Hippocampal formation (tissue), 2 donors: ENCODE data around the gene TMLHE.
"Not testable (repeated sequence)": the region's sequence is repeated elsewhere in the genome, so short reads cannot be mapped to it uniquely, and the experiment has no call there.

Source experiments
- DNase-seq, 2 donors: peaks; one replicate each; lab custom pipeline; 2025; lab: John Stamatoyannopoulos, UW

The TMLHE gene

DNA sequence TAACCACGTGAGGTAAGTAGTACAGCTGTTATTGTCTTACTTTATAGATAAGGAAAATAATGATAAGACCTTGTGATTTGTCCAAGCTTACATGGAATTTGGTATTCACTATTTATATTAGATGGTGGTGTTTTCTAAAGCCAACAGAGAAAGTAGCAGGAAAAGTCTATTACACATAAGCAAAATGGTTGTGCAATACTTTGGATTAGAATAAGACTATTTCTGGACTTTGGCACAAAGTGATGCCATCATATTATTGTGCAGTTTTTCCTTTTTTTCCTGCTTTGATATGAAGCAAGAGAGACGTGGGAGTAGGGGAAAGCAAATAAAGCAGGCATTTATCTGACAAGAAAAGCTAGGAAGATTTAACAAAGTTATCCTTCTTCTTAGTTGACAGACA lies 117.6 kb downstream of the TMLHE start:
- DNase-seq = not testable (repeated sequence)

DNA sequence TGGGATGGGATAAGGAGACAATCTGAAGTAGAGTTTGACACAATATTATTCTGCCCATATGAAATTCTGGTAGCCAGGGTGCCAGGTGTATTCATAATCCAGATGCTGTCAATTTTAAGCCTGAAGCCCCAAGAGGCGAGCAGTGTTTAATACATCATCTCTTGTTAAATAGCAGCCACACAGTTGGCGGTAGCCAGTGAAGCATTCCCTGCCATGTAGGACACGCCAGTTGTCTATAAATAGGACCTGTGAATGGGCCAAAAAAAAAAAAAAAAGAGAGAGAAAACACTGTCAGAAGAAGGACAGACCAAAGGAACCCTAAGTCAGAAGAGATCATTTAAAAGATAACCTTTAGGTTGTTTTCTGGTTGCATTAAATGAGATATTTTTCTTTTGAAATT lies 121.3 kb downstream of the TMLHE start:
- DNase-seq = not testable (repeated sequence)

DNA sequence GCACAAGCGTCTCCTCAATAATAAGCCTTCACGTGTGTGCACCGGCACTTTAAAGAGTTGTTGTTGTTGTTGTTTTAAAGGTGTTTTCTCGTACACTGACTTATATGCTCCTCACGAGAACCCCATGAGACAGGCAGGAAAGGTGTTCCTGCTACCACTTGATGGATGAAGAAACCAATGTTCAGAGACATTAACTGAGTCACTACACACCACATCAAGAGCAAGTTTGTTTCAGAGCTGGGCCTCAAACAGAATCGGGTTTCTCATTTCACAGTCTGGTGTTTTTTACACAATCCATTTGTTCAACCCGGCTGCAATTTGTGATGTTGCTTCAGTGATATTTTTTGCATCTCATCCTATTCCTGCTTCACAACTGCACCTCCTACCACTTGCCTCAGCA lies 135.6 kb downstream of the TMLHE start:
- not testable (repeated sequence) for DNase-seq

DNA sequence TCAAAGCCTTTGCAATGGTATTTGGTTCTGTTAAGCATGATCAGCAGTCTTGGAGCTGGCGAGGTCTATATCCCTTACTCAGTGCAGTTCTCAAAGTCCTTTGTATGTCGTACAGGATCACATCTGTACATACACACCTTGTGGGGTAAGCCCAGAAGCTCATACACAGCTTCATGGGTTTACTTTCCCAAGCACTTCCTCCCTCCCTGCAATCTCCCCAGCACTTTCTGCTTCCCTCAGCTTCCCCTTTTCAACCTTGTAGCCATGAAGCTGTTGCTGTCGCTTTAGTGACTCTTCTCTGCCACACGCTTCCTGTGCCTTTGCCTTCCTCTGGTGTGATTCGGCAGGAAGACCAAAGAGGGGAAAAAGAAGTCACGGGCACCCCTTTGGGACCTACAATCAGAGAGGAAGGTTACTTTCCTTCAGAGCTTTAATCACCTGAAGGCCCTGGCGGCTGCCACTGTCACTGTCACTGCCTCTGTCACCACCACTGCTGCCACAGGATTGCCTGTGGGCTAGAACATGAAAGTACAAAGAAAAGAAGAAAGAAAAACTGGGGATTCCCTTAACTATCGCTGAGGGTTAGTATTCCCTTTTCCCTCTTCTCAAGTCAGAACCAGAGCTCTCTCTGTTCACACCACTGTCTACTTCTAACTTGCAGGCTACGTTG lies 146.3 kb downstream of the TMLHE start:
- DNase-seq = not testable (repeated sequence)

DNA sequence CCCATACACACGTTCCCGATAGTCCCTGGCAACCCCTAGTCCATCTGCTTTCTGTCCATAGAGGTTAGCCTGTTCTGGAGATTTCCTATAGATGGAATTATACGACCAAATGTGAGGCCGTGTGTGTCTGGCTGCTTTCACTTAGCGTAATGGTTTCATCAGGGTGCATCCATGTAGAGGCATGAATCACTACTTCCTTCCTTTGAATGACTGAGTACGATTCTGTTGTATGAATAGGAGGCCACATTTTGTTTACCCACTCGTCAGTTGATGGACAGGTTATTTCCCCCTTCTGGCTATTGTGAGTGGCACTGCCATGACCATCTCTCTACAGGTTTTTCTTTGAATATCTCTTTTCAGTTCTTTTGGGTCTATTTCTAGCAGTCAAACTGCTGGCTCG lies 152.3 kb downstream of the TMLHE start:
- not testable (repeated sequence) for DNase-seq

DNA sequence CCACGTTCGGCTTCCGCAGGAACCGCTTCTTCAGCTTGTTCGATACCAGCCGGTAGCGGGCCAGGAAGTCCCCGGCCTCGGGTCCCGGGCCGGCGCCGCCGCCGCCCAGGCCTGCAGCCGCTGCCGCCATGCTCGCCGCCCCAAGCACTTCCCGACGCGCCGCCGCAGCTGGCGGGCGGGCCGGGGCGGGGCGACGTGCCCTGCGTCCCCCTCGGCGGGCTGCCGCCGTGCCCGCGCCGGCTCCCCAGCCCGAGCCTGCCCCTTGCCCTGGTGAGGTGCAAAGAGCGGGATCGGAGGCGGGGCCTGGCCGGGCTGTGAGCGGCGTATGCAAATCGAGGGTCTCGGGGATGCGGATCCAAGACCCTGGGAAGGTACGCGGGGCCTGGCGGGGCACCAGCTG lies 154.3 kb downstream of the TMLHE start, which contains the start of gene F8A3:
Gene F8A3 (minus strand): TSS at position 150 of the 400 bp plus-strand sequence. CDS start 20 bp downstream, at position 130.
- not testable (repeated sequence) for DNase-seq

DNA sequence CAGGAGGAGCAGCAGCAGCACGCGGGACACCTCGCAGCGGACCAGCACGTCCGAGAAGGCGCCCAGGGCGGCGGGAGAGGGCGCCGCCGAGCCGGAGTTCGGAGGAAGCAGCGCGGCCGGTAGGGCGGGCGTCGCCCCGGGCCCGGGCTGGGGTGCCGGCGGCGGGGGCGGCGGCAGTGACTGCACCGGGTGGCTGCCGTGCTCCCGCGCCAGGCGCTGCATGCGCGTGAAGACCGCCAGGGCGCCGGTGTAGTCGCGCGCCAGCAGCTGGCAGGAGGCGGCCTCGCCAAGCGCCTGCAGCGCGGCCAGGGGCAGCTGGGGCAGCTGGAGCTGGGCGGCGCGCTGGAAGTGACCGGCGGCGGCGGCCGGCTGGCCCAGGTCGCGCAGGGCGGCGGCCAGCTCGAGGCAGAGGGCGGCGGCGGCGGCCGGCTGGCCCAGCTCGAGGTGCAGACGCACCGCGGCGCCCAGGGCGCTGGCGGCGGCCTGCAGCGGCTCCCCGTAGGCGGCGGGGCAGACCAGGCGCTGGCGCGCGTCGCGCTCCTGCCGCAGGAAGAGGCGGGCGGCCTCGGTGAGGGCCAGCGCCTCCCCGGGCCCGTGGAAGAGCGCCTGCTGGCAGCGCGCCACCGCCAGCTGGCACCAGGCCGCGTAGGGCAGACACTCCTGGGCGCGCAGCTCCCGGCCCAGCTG lies 154.8 kb downstream of the TMLHE start:
- not testable (repeated sequence) for DNase-seq

DNA sequence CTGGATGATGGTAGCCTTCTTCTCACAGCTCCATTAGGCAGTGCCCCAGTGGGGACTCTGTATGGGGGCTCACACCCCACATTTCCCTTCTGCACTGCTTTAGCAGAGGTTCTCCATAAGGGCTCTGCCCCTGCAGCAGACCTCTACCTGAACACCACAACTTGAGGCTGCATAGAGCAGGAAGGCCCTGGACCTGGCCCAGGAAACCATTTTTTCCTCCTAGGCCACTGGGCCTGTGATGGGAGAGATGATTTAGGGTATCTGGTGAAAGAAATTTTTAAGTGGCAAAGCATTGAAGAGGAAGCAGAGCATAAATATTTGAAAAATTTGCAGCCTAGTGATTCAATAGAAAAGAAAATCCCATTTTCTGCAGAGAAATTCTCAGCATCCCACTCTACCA lies 171.7 kb downstream of the TMLHE start:
- no peak for DNase-seq
